GM19240 (cell line): ENCODE measurements around the gene IMMT.

ENCODE experiments used
- DNase-seq: peaks from one replicate; pipeline ENCODE4 v3.0.0; 2011; ENCODE audit warnings: low spot score; ENCODE audit not compliant: insufficient read length

The IMMT gene

GRCh38 chr2:86143307-86143706 is 52.0 kb downstream of the IMMT start:
- no peak for DNase-seq

- DNase-seq = no peak
Observed at GRCh38 chr2:86142436-86143257, 52.6 kb downstream of the IMMT start.

- DNase-seq = no peak
Observed at GRCh38 chr2:86140969-86141392, 54.3 kb downstream of the IMMT start.

GRCh38 chr2:86139981-86140380 is 55.3 kb downstream of the IMMT start:
- DNase-seq = no peak

DNA sequence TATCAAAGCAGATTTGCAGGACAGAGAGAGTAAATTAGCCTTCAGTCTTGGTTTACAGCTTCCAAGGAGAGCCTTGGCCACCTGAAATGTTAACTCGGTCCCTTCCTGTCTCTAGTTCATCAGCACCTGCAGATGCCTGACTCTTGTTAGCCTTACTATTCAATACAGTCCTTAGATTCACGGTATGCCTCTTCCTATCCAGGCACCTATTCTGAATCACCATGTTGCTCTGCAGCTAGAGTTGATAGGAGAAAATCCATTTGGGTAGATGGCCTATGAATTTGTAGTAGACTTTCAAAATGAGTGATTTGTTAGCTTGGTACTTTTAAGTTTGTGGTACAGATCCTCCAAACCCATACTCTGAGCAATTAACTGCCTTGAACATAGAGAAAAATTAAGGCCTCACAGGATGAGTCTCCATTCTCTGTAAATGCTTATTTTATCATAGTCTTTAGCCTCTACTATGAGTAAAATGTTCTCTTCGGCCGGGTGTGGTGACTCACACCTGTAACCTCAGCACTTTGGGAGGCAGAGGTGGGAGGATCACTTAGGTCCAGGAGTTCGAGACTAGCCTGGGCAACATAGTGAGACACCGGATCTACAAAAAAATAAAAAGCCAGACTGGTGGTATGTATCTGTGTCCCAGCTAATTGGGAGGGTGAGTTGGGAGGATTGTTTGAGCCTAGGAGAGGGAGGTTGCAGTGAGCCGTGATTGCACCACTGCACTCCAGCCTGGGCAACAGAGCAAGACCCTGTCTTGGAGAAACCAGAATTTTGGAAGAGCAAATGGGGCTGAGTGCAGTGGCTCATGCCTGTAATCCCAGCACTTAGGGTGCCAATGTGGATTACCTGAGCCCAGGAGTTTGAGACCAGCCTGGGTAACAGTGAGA is 56.3 kb downstream of the IMMT start:
- no peak for DNase-seq

DNA sequence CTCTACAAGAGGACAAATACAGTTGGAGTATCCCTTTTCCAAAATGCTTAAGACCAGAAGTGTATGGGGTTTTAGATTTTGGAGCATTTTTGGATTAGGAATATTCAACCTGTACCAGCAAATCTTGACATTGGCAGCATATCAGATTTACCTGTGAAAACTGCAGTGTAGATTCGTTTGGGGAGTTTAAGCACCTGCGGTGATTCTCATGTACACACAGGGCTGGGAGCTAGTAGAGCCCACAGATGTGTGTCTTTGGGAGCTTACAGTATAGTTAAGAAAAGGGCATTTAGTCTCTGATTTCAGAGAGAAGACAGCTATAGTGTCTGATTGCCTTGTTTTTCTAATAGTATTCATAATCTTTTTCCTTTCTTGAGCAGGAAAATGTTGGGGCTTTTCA is 59.1 kb downstream of the IMMT start:
- DNase-seq = no peak

GRCh38 chr2:86135653-86136052 is 59.6 kb downstream of the IMMT start:
- no peak for DNase-seq

GRCh38 chr2:86134709-86135108 is 60.6 kb downstream of the IMMT start:
- DNase-seq = no peak

DNA sequence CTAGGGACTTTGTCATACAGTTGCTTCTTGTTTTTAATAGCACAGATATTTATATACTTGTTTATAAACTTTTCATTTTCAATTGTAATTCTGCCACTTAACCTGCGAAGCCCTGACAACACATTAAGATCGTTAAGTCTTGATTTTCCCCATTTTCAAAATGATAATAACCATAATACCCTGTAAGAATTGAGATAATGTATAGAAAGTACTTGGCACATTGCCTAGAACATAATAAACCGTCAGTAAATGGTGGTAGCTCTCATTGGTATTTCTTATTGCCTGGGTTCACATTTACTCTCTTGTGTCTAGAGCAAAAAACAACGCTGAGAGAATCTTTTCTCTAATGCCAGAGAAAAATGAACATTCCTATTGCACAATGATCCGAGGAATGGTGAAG is 70.6 kb downstream of the IMMT start:
- DNase-seq = no peak

DNA sequence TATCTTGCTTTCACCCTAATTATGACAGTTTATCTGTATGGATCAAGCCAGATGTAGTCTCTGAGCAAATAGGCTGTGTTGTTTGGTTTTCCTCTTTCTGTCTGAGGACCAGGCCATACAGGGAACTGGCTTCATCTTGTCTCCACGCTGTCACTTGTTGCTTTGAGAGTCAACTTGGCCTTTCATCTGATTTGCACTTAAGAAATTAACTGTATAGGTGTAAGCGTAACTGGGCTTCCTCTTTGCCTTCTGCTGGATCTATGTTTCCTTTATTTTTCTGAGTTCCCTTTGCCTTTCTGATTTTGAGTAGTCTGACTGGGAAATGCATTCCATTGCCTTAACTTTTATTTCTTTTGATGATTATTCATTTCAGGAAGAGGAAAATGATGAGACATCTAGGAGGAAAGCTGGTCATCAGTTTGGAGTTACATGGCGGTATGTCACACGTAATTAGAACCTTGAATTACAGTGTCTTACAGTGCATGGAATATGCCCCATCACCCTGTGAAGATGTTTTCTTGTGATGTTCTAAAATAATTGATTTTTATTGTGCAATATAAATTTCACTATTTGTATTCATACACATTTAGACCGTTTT is 71.8 kb downstream of the IMMT start:
- no peak for DNase-seq

GRCh38 chr2:86118130-86118529 is 77.1 kb downstream of the IMMT start:
- DNase-seq = no peak

DNA sequence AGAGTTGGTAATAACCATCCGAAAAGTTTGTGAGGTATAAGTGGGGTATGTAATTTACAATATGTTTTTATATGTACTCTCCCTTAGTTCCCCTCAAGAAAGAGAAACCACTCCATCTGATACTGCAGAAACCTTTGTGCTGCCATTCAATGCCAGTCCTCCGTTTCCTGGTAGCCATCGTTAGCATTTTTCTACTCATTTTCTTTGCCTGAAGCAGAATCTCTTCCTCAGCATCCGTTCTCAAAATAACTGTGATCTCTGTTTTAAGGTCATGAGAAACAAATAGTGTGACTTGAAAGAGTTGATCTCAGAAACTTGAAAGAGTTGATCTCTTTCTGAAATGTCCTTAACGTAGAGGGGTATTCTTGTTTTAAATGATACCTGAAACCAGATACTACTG is 88.2 kb downstream of the IMMT start:
- DNase-seq = no peak

- peak; percentile 67 for DNase-seq
Observed at GRCh38 chr2:86105969-86106945, 89.0 kb downstream of the IMMT start, which contains the start of gene PTCD3. TSS of gene PTCD3 (plus strand) at chr2:86106235. CDS start at chr2:86106248, 13 bp downstream.

- DNase-seq = peak; percentile 11
Observed at GRCh38 chr2:86105252-86105968, 89.9 kb downstream of the IMMT start, which contains the start of gene POLR1A. TSS of gene POLR1A (minus strand) at chr2:86105886. CDS start at chr2:86105776, 110 bp downstream.

GRCh38 chr2:86102157-86102556 is 93.1 kb downstream of the IMMT start:
- no peak for DNase-seq

DNA sequence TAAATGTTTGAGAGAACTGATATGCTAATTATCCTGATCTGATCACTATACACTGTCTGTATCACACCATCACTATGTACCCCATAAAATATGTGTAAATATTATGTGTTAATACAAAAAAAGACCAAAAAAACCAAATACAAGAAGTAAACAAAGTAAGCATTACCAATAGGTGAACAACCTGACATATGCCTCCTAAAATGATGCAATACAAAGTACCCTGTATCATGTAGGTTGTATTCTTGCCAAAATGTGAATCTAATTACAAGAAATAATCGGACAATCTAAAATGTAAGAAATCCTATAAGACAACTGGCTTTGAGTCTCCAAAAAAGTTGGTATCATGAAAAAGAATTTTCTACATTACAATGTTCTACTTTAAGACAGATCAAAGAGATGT is 97.3 kb downstream of the IMMT start:
- no peak for DNase-seq

GRCh38 chr2:86097114-86097896 is 98.0 kb downstream of the IMMT start:
- DNase-seq = no peak

- DNase-seq = no peak
Observed at GRCh38 chr2:86094229-86094628, 101.0 kb downstream of the IMMT start.
